Stimulated activated CD4-positive, alpha-beta T cell treated with anti-CD3 and anti-CD28 coated beads, Interleukin-4, amount 100 ng/mL, for 4 hours (primary cell): ENCODE measurements around the gene PRKAG2.
"Not testable (repeated sequence)": the region's sequence is repeated elsewhere in the genome, so short reads cannot be mapped to it uniquely, and the experiment has no call there.

Experiments used
- DNase-seq, 2 experiments: peaks; one replicate each; pipeline ENCODE4 v3.0.0-alpha.2; 2020

PRKAG2 gene

GRCh38 chr7:151876899-151877777 lies at the start of gene PRKAG2:
PRKAG2 (minus strand) TSS chr7:151877115; CDS start chr7:151876620, 495 bp downstream.
- DNase-seq = peak; percentile 68 to 85

GRCh38 chr7:151926336-151926712 lies 49.4 kb upstream of the PRKAG2 start:
- DNase-seq = no peak

GRCh38 chr7:151925446-151926335 lies 48.8 kb upstream of the PRKAG2 start:
- no peak for DNase-seq

GRCh38 chr7:151924508-151924907 lies 47.6 kb upstream of the PRKAG2 start:
- no peak for DNase-seq

GRCh38 chr7:151924001-151924400 lies 47.1 kb upstream of the PRKAG2 start:
- DNase-seq = no peak

GRCh38 chr7:151923097-151923876 lies 46.4 kb upstream of the PRKAG2 start:
- no peak for DNase-seq

GRCh38 chr7:151921451-151921850 lies 44.5 kb upstream of the PRKAG2 start:
- DNase-seq = no peak

GRCh38 chr7:151920488-151920887 lies 43.6 kb upstream of the PRKAG2 start:
- DNase-seq = no peak

- no peak for DNase-seq
These were observed 42.7 kb upstream of the PRKAG2 start for GRCh38 chr7:151919595-151919994.

- no peak for DNase-seq
These were observed 41.6 kb upstream of the PRKAG2 start for GRCh38 chr7:151918510-151918843.

GRCh38 chr7:151917791-151918509 lies 41.0 kb upstream of the PRKAG2 start:
- no peak for DNase-seq

- no peak for DNase-seq
These were observed 37.1 kb upstream of the PRKAG2 start for GRCh38 chr7:151914051-151914450.

- not testable (repeated sequence) for DNase-seq
These were observed 33.7 kb upstream of the PRKAG2 start for GRCh38 chr7:151910655-151911054.

GRCh38 chr7:151907115-151907514 lies 30.2 kb upstream of the PRKAG2 start:
- DNase-seq = not testable (repeated sequence)

GRCh38 chr7:151905766-151906165 lies 28.9 kb upstream of the PRKAG2 start:
- no peak for DNase-seq

- no peak for DNase-seq
These were observed 28.4 kb upstream of the PRKAG2 start for GRCh38 chr7:151905353-151905752.

- DNase-seq = no peak
These were observed 27.4 kb upstream of the PRKAG2 start for GRCh38 chr7:151904270-151904669.

- DNase-seq = no peak
These were observed 26.5 kb upstream of the PRKAG2 start for GRCh38 chr7:151903249-151904032.

- DNase-seq = no peak
These were observed 25.4 kb upstream of the PRKAG2 start for GRCh38 chr7:151902311-151902710.

- no peak for DNase-seq
These were observed 24.9 kb upstream of the PRKAG2 start for GRCh38 chr7:151901828-151902227.

GRCh38 chr7:151900986-151901621 lies 24.2 kb upstream of the PRKAG2 start:
- DNase-seq = no peak
